GM12864 (cell line): ENCODE measurements around the gene DIO3.

ENCODE experiments used
- DNase-seq: peaks from one replicate; pipeline ENCODE4 v3.0.0-alpha.2; 2011; ENCODE audit warnings: low read depth
- H3K4me3 ChIP-seq: 2 replicates; pipeline ENCODE4 v1.5.1; 2011; ENCODE audit warnings: mild to moderate bottlenecking, low read depth, low read length, control low read depth
- TF ChIP-seq, protein P1 (sequence below): IDR thresholded peaks from 2 replicates; pipeline ENCODE4 v1.5.1; 2011; ENCODE audit warnings: low read depth, mild to moderate bottlenecking, moderate library complexity, low read length, control low read depth, inconsistent platforms; ENCODE audit errors: missing control alignments

Gene DIO3

DNA sequence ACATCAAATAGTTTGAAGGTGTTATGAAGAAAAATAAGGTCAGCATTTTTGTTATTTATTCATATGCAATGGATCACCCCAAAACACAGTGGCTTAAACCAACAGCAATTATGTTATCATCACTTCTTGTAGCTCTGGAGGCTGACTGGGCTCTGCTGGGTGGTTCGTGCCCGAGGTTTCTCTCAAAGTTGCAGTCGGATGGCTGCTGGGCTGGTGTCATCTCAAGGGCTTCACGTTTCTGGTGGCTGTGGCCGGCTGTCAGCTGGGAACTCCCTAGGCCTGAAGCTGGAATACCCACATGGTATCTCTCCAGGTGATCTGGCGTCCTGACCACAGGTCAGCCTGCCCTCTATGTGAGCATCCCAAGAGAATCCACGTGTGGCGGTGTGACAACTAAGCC is 12.0 kb downstream of the DIO3 start:
- H3K4me3 ChIP-seq = no peak overlapping the region
- no peak for DNase-seq
- TF ChIP-seq, protein P1, sequence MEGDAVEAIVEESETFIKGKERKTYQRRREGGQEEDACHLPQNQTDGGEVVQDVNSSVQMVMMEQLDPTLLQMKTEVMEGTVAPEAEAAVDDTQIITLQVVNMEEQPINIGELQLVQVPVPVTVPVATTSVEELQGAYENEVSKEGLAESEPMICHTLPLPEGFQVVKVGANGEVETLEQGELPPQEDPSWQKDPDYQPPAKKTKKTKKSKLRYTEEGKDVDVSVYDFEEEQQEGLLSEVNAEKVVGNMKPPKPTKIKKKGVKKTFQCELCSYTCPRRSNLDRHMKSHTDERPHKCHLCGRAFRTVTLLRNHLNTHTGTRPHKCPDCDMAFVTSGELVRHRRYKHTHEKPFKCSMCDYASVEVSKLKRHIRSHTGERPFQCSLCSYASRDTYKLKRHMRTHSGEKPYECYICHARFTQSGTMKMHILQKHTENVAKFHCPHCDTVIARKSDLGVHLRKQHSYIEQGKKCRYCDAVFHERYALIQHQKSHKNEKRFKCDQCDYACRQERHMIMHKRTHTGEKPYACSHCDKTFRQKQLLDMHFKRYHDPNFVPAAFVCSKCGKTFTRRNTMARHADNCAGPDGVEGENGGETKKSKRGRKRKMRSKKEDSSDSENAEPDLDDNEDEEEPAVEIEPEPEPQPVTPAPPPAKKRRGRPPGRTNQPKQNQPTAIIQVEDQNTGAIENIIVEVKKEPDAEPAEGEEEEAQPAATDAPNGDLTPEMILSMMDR = no peak

DNA sequence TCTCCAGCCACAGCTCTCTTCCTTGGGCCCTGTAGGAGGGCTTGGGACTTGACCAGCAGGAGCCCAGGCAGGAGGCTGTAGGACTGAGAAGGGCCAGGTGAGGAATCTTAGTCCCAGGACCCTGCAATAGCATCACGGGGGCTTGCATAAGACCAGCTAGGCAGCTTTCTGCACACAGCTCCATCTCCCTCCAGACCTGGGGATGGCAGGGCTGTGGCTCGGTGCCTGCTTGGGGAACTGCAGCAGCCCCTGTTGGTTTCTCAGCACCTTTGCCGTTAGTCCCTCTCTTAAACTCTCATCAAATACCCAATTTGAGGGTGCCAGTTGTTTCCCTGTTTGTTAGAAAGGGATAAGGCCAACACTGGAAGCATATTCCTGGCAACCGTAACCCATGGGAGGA is 14.3 kb downstream of the DIO3 start:
- TF ChIP-seq, protein P1 = no peak
- no peak overlapping the region for H3K4me3 ChIP-seq
- DNase-seq = no peak

DNA sequence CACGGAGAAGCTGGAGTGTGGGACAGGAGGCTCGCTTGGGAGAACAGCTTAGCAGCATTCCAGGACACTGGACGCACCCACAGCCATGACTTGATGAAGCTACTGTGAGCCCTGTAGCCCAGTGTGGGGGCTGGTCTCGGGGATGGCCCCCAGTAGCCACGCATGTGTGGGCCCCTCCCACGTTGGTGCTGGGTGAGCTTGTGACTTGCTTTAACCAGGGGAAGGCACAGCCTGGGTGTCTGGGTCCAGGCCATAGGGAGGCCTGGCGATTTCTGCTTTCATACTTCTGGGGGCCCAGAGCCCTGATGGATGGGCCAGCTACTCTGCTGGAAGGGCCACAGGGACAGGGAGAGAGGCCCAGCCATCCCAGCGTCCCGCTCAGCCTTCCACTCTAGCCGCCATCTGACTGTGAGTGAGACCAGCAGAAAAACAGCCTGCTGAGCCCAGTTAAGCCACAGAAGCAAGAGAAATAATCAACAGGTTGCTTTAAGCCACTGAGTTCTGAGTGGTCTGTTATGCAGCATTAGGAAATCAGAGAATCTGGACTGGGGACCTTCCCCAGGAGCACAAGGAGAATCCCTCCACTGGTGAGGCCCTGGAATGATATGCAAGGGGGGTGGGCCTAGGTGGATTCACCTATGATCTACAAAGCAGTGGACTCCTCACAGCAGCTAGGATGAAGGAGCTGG is 16.1 kb downstream of the DIO3 start:
- DNase-seq = no peak
- H3K4me3 ChIP-seq = no peak overlapping the region
- TF ChIP-seq, protein P1 = no peak

DNA sequence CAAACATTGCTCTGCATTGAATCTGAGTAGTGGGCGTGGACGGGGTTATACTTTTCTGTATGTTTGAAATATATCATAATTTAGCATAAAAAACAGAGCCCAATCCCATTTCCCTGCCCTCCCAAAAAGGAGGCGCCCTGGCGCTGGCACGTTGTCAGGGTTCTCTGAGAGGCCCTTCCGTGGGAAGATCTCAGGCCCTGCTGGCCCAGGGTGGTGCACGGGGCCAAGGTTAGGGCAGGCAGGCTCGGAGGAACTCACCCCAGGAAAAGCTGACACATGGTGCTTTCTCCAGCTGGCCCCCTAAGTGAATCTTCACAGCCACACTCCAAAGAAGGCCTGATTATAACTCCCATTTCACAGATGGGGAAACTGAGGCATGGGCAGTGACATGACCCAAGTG is 17.2 kb downstream of the DIO3 start:
- no peak for DNase-seq
- TF ChIP-seq, protein P1 = no peak
- no peak overlapping the region for H3K4me3 ChIP-seq

DNA sequence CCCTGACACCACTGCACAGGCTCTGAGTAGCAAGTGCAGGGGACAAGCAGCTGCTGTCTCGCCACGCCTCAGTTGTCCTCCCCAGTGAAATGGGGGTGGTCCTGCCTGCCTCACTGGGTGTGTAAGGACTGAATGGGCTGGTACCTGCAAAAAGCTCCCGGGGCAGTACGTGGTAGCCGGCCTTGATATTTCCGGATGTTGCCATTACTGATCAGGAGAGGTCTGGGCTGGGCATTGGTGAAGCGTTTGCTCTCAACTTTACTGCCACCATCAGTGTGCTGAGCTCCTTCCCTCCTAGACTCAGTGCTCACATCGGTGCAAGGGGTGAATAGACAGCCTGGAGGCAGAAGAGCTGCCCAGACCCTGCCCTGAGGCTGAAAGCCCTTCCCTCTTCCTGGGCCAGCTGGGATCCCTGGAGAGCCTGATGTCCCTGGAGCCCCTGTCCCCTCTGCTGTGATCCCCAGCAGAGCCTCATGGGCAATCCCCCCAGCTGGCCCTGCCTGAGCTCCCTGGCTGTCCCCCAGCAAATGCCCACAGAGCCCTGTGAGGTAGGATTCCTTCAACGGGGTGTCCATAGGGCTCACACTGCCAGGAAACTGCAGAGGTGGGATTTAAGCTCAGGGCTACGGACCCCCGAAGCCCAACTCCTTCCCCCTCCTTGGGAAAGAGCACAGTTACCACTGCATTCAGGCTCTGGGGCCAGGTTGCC is 18.2 kb downstream of the DIO3 start:
- H3K4me3 ChIP-seq = no peak overlapping the region
- TF ChIP-seq, protein P1 = no peak

DNA sequence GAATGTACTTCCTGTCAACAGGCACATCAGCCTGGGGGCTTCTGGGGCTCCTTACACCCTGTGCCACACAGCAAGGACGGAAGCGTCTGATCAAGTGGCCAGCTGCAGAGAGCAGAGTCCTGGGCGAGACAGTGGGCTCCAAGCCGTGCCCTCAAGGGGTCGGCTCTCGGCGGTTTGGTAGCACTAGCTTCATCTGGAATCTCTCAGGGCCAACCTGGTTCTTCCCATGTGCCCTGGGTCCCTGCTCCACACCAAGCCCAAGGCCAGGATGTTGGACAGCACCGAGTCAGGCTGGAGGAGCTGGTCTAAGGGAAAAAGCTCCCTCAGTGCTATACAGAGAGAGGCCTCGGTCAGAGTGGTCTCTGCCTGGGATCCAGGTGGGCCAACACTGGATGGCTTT is 20.5 kb downstream of the DIO3 start:
- TF ChIP-seq, protein P1 = no peak
- DNase-seq = no peak
- H3K4me3 ChIP-seq = no peak overlapping the region

More for the DNA sequence above, 18.2 kb downstream of the DIO3 start:
- no peak for DNase-seq
